ENCODE measurements around the gene TIMP4. TPM values are rescaled to one million over a fixed set of nuclear protein-coding genes. Genes with fewer than 3 reads are reported as not detected.

Gene TIMP4
- total and polyA plus RNA-seq, 12 donors = 4.0 to 34.3 (median 9.7) TPM

DNA sequence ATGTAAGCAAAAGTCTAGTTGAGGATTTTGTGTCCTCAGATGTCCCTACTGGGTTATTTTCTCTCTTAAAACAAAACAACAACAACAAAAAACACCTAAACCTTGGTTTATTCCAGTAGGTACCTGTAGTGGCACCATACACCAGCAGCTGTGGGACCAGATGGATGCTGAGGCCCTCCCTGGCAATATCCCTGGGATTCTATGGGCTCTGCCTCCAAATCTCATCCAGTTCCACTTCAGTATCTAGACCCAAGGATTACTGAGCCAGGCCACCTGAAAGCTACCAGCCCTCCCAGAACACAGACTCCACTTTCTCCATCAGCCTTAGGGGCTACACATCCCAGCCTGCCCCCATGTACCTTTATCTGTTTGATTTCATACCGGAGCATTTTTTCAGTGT lies 1.7 kb downstream of the TIMP4 start:
- intact Hi-C loops (cut with DNase I) = no loop called here
- Histone ChIP-seq H3K27me3 (no peaks in the 10 kb centered on the region), H3K27ac (no peak overlapping the region), H3K4me3 (no peak overlapping the region), H3K4me1 (replicated peaks in 1 of 2) (peaks cover 0 to 7% of the 10 kb centered on the region in 2 donors), H3K36me3 (replicated peaks in 1 of 2) (no peaks in the 10 kb centered on the region), H3K9me3 (replicated peaks in 1 of 3) (no peaks in the 10 kb centered on the region)
- no peak for DNase-seq
- WGBS, 4 donors = 87 to 96% (median 91%) methylated on average over 1 of the region's 1 CpG
- TF ChIP-seq CTCF (IDR thresholded peaks at IDR 0.05) = no peak
- TF ChIP-seq POLR2A (IDR thresholded peaks at IDR 0.05) = no peak

- peak; percentile 25 to 68 (median 52) for DNase-seq
- Histone ChIP-seq H3K27me3 (no peaks in the 10 kb centered on the region), H3K4me1 (replicated peaks in 1 of 2) (peaks cover 0 to 7% of the 10 kb centered on the region in 2 donors), H3K4me3 (no peak overlapping the region), H3K9me3 (replicated peaks in 1 of 3) (no peaks in the 10 kb centered on the region), H3K36me3 (replicated peaks in 1 of 2) (no peaks in the 10 kb centered on the region), H3K27ac (peak overlapping the region in 1 of 5 donors; percentile 54)
- 65 to 79% (median 71%) methylated on average over 2 of the region's 2 CpGs for WGBS, 4 donors
- TF ChIP-seq POLR2A (IDR thresholded peaks at IDR 0.05) (no peak), CTCF (IDR thresholded peaks at IDR 0.05) (no peak)
- intact Hi-C loops (cut with DNase I) = no loop called here
Observed at GRCh38 chr3:12155828-12156227, 2.9 kb downstream of the TIMP4 start.

- DNase-seq = no peak
- Histone ChIP-seq H3K4me3 (no peak overlapping the region), H3K27me3 (no peaks in the 10 kb centered on the region), H3K27ac (peak overlapping the region in 1 of 5 donors; percentile 54), H3K36me3 (replicated peaks in 1 of 2) (no peaks in the 10 kb centered on the region), H3K4me1 (replicated peaks in 1 of 2) (peaks cover 0 to 7% of the 10 kb centered on the region in 2 donors), H3K9me3 (replicated peaks in 1 of 3) (no peaks in the 10 kb centered on the region)
- intact Hi-C loops (cut with DNase I) = no loop called here
- no peak for TF ChIP-seq CTCF (IDR thresholded peaks at IDR 0.05)
Observed at GRCh38 chr3:12155264-12155663, 3.4 kb downstream of the TIMP4 start.

- Histone ChIP-seq H3K36me3 (replicated peaks in 1 of 2) (no peaks in the 10 kb centered on the region), H3K27me3 (no peaks in the 10 kb centered on the region), H3K4me1 (replicated peaks in 1 of 2) (peaks cover 0 to 7% of the 10 kb centered on the region in 2 donors), H3K9me3 (replicated peaks in 1 of 3) (no peaks in the 10 kb centered on the region), H3K27ac (no peak overlapping the region), H3K4me3 (no peak overlapping the region)
- intact Hi-C loops (cut with DNase I) = no loop called here
- WGBS, 4 donors = 36 to 57% (median 45%) methylated on average over 1 of the region's 1 CpG
- no peak for TF ChIP-seq POLR2A (IDR thresholded peaks at IDR 0.05)
- DNase-seq = peak in 6 of 7 donors; percentile 28 to 68 (median 52)
Observed at GRCh38 chr3:12154151-12154550, 4.6 kb downstream of the TIMP4 start.

GRCh38 chr3:12150112-12150511 lies 8.6 kb downstream of the TIMP4 start:
- intact Hi-C loops (cut with DNase I) = no loop called here

More at GRCh38 chr3:12150112-12150511, 8.6 kb downstream of the TIMP4 start:
- Histone ChIP-seq H3K27ac (no peak overlapping the region), H3K4me1 (replicated peaks in 1 of 2) (no peaks in the 10 kb centered on the region), H3K27me3 (no peaks in the 10 kb centered on the region), H3K4me3 (no peak overlapping the region), H3K9me3 (replicated peaks in 1 of 3) (no peaks in the 10 kb centered on the region), H3K36me3 (replicated peaks in 1 of 2) (no peaks in the 10 kb centered on the region)
- DNase-seq = no peak
- TF ChIP-seq CTCF (IDR thresholded peaks at IDR 0.05) (no peak), POLR2A (IDR thresholded peaks at IDR 0.05) (no peak)
- WGBS, 4 donors = 73 to 85% (median 79%) methylated on average over 2 of the region's 2 CpGs

Data from adrenal gland (tissue), 12 donors.